Epithelial cell of esophagus (primary cell): ENCODE results near the gene CDH22.

ENCODE experiments used
- DNase-seq: peaks from one replicate; pipeline ENCODE4 v3.0.0; 2010; ENCODE audit warnings: low read depth
- H3K4me3 ChIP-seq: 2 replicates; pipeline ENCODE4 v1.5.1; 2011; ENCODE audit warnings: mild to moderate bottlenecking, low read length, control low read depth
- TF ChIP-seq, protein P1 (sequence below): IDR thresholded peaks from 2 replicates; pipeline ENCODE4 v1.5.1; 2011; ENCODE audit warnings: low read depth, mild to moderate bottlenecking, low read length, control low read depth, inconsistent platforms; ENCODE audit not compliant: insufficient read depth; ENCODE audit errors: missing control alignments

The CDH22 gene

DNA sequence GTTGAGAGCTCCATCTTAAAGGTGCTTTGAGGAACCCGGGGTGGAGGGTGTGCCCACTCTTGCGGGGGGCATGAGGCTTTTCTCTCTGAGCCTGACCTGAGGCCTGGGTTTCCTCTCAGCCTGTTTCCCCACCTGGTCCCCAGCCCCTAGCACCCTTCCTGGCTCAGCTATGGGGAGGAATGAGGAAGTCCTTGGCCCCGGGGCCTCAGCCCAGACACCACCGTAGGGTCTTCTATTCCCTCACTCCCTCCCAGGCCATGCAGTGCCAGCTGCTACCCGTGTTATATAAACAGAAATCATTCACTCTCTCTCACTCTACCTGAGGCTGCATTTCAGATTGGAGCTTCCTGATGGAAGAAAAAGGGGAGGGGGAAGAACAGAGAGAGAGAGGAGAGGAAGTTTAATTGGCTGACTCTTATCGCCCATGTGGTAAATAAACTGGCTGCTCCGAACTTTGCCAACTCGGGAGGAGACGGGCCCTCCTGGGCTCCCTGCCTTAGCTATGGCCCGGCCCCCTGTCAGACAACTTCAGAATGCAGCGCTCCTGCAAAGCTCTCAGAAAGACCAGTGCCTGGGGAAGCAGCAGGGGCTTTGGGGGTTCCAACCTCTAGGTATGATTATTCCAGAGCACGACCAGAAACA lies 2.8 kb downstream of the CDH22 start:
- no peak for DNase-seq
- TF ChIP-seq, protein P1, sequence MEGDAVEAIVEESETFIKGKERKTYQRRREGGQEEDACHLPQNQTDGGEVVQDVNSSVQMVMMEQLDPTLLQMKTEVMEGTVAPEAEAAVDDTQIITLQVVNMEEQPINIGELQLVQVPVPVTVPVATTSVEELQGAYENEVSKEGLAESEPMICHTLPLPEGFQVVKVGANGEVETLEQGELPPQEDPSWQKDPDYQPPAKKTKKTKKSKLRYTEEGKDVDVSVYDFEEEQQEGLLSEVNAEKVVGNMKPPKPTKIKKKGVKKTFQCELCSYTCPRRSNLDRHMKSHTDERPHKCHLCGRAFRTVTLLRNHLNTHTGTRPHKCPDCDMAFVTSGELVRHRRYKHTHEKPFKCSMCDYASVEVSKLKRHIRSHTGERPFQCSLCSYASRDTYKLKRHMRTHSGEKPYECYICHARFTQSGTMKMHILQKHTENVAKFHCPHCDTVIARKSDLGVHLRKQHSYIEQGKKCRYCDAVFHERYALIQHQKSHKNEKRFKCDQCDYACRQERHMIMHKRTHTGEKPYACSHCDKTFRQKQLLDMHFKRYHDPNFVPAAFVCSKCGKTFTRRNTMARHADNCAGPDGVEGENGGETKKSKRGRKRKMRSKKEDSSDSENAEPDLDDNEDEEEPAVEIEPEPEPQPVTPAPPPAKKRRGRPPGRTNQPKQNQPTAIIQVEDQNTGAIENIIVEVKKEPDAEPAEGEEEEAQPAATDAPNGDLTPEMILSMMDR = no peak
- no peak overlapping the region for H3K4me3 ChIP-seq

DNA sequence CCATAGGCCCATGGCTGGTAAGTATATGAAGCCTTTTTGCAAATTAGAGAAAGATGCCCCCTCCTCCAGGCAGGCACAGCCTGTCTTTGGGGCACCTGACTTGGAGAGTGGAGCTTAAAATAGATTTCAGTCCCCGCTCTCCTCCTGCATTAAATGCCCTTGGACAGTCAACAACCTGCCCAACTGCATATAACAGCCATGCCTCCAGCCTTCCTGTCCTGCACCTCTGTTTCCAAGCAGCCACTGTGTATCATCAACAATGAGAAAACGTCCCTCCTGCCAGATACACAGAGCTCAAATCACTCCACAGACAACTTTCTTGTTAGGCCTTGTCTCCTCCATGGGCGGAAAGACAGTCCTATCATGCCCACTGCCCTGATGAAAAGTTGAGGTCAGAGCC lies 3.4 kb downstream of the CDH22 start:
- DNase-seq = no peak
- TF ChIP-seq, protein P1 = no peak
- H3K4me3 ChIP-seq = no peak overlapping the region

DNA sequence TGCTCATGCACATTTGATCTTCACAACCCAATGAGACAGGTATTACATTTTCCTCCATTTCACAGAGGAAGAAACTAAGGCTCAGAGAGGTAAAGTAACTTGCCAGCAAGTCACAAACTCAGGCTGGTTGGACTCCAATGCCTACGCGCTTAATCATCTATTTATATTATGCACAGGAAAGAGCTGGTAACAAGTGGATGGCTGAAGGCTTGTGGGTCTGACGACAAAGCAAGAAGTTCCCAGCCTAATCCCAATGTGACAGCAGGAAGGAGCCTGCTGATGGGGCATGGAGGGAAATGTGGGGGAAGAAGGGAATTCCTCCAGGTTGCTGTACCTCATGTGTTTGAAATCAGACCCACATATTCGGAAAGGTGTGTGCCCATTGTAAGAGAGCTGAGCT lies 3.9 kb downstream of the CDH22 start:
- H3K4me3 ChIP-seq = no peak overlapping the region
- no peak for DNase-seq
- TF ChIP-seq, protein P1 = no peak

DNA sequence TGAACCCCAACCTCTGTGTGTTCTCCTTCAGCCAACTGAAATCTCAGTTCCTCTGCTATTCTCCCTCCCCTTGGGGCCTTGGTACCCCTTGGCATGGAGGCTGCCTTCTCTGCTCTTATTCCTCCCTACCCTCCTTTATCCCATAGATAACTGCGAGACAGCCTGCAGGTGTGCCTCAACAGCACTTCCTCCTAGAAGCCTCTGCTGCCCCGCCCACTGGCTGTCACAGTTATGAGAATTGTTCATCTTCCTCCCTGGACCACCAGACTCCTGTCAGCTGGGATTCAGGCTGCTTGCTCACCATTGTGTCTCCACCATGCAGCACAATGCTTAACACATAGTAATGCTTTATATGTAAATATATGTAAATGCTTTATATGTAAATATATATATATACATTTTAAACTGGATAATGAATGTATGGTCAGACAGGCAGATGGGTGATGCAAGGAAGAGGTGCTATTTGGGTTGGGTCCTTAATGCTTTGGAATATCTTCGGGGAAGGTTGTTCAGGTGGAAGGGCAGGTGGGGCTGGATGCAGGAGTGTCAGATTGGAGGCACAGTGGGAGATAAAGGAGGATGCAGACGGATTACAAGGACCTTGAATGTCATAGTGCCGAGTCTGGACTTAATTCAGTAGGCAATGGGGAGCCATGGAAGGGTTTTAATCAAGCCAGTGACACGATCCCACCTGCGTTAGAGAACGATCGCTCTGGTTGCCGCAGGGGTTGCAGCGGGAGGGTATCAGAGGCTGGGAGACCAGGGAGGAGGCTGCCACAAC lies 4.9 kb downstream of the CDH22 start:
- no peak for DNase-seq
- TF ChIP-seq, protein P1 = no peak
- H3K4me3 ChIP-seq = no peak overlapping the region

DNA sequence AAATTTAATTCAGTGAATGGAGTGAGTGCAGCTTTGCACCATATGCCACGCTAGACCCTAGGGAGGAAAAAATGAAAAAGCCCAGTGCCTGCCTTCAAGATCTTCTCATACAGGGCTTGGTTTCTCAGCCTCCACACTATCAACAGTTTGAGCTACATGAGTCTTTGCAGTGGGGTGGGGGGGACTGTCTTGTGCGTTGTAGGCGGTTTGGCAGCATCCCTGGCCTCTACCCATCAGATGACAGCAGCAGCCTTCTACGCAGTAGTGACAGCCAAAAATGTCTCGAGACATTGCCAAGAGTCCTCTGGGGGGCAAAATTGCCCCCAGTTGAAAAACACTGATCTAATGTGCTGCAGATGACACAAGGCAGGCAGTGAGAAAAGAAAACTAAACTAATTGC lies 6.2 kb downstream of the CDH22 start:
- no peak overlapping the region for H3K4me3 ChIP-seq
- TF ChIP-seq, protein P1 = no peak
- DNase-seq = no peak

DNA sequence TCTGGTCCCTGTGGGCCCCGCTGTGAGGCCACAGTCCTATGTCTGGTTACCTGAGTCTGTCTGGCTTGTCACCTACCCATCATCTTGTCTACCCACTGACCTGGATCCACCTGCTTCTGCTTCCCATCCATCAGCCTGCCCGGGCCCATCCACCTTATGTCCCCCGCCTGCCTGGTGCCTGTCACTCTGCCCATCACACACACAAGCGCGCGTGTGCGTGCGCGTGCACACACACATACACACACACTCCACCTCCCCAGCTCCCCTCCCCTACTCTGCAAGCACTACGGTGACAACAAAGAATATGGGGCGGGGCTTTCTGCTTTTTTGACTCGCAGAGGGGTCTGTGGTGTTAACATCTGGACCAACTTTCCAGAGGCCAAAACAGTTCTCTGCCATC lies 8.0 kb downstream of the CDH22 start:
- H3K4me3 ChIP-seq = no peak overlapping the region
- DNase-seq = no peak
- TF ChIP-seq, protein P1 = no peak

DNA sequence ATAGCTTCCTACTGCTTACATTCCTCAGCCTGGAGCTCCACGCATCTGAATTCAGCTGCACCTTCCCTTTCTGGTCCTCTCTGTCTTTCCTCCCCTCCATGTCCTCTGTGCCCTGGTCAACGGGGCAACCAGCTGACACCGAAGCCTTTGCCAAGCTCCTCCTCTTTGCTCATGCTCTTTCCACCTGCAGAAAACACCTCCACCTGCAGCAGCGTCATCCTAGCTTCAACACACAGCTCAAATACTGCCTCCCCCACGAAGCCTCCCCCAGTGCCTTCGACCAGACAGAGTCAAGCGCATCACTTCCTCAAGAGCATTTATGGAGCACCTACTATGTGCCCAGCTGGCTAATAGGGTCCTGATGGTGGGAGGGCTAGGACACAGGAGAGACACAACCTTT lies 9.2 kb downstream of the CDH22 start:
- DNase-seq = no peak
- TF ChIP-seq, protein P1 = no peak

More for the DNA sequence above, 9.2 kb downstream of the CDH22 start:
- no peak overlapping the region for H3K4me3 ChIP-seq
